Measurements from ENCODE around the gene NECAB2. TPM values are rescaled to one million over a fixed set of nuclear protein-coding genes. Genes with fewer than 3 reads are reported as not detected.

NECAB2 gene
- polyA plus RNA-seq, 1 donor (not counting 4 experiments of a cell fraction or from before 2014, with no cell fraction given), result not detected

DNA sequence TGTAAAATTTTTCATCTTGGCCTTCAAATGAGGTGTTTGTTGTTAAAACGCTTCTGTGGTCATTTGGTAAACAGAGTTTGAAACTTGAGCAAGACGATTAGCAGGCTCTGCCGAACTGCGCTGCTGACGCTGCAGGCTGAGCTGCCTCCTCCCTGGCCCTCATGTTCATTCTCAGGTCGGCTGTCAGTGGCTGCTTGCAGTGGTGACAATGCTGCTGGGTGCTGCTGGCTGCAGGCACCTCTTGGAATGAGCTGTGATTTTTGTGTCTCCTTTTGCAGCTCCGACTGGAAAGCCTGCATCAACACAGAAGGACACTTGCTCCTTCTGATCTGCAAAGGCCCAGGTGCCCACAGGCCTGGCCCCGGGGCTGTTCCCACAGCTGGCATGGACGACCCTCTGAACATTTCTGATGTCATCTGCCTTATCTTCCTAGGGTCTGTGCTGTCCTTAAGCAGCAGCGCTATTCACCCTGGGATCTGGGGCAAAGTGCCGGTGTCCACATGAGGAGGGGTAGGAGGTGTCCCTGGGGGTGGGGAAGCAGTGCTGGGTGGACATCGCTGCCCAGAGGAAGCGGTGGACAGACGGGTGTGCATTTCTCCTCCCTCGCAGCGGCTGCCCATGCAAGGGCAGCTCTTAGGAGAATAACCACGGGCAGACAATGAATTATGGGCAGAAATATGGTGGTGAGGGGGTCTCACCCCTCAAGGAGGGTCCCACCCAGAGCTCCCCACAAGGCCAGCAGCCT is 38.1 kb upstream of the NECAB2 start:
- Histone ChIP-seq H3K9me3 (ENCODE audit: control insufficient read depth, low read depth, low read length) (no peaks in the 10 kb centered on the region), H3K9me1 (ENCODE audit: control insufficient read depth, extremely low read depth, insufficient read depth, low read length) (no peaks in the 10 kb centered on the region), H4K20me1 (ENCODE audit: control insufficient read depth, extremely low read depth, insufficient read depth, low read length) (no peaks in the 10 kb centered on the region), H3K4me3 (ENCODE audit: control insufficient read depth in 2 of 3, extremely low read depth in 1 of 3, insufficient read depth in 2 of 3, low read depth in 1 of 3, low read length in 3 of 3) (no peak overlapping the region), H3K4me1 (ENCODE audit: control insufficient read depth, extremely low read depth, insufficient read depth, low read length) (peaks cover 8% of the 10 kb centered on the region), H2AFZ (ENCODE audit: control insufficient read depth, low read length) (no peak overlapping the region), H3K79me2 (ENCODE audit: control insufficient read depth, insufficient read depth, low read length) (no peaks in the 10 kb centered on the region), H3K36me3 (ENCODE audit: control insufficient read depth in 2 of 2, extremely low read depth in 1 of 2, insufficient read depth in 2 of 2, low read length in 2 of 2) (no peaks in the 10 kb centered on the region), H3K27ac (ENCODE audit: control insufficient read depth, insufficient read depth, low read length) (no peak overlapping the region), H3K4me2 (ENCODE audit: control insufficient read depth, extremely low read depth, insufficient read depth, low read depth, low read length) (no peak overlapping the region), H3K27me3 (ENCODE audit: control insufficient read depth, extremely low read depth, insufficient read depth, low read length) (peaks cover 12% of the 10 kb centered on the region), H3K9ac (ENCODE audit: control insufficient read depth, extremely low read depth, insufficient read depth, low read length) (no peak overlapping the region)
- FAIRE-seq (no peak), DNase-seq (ENCODE audit: low read depth, low spot score) (no peak)
- dilution Hi-C loops (cut with MboI; ENCODE audit: extremely low pct_ligation_motif_present, low sequenced_read_pairs), result no loop called here
- TF ChIP-seq, protein P1, sequence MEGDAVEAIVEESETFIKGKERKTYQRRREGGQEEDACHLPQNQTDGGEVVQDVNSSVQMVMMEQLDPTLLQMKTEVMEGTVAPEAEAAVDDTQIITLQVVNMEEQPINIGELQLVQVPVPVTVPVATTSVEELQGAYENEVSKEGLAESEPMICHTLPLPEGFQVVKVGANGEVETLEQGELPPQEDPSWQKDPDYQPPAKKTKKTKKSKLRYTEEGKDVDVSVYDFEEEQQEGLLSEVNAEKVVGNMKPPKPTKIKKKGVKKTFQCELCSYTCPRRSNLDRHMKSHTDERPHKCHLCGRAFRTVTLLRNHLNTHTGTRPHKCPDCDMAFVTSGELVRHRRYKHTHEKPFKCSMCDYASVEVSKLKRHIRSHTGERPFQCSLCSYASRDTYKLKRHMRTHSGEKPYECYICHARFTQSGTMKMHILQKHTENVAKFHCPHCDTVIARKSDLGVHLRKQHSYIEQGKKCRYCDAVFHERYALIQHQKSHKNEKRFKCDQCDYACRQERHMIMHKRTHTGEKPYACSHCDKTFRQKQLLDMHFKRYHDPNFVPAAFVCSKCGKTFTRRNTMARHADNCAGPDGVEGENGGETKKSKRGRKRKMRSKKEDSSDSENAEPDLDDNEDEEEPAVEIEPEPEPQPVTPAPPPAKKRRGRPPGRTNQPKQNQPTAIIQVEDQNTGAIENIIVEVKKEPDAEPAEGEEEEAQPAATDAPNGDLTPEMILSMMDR (optimal IDR thresholded peaks at IDR 0.05 in 1 of 3, IDR thresholded peaks at IDR 0.05 in 1 of 3, conservative IDR thresholded peaks at IDR 0.05 in 1 of 3; ENCODE audit: extremely low read depth in 1 of 3, insufficient read depth in 2 of 3, low read length in 3 of 3), result no peak
- TF ChIP-seq EZH2 (IDR thresholded peaks at IDR 0.05; ENCODE audit: low read length), result no peak

DNA sequence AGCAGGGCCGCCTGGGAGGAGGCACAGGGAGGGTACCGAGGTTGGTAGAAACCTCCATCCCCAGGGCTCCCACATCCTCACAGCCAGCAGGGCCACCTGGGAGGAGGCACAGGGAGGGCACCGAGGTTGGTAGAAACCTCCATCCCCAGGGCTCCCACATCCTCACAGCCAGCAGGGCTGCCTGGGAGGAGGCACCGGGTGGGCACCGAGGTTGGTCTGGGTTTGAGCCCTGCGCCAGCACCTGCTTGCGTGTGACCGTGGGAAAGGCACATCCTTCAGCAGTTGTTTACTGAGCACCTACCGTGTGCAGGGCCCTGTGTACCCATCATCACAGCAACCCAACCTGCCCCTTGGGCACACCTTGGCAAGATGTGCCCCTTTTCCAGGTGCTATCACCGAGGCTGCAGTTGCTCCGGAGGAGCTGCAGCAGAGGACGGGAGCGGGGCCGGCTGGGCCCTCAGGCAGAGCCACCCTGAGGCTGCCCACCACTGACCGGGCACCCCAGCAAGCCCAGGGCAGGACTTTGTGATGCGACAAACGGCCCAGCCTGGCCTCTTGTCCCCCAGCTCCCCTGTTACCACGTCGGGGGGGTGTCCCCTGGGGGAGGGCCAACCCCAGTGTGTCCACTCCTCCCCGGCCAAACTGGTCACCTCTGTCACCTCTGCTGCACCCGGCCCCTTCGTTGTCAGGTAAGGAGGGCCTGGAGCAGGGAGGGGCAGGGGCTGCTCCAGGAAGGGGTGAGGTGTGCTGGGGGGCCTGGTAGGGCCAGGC is 37.1 kb upstream of the NECAB2 start:
- dilution Hi-C loops (cut with MboI; ENCODE audit: extremely low pct_ligation_motif_present, low sequenced_read_pairs), result no loop called here
- no peak for FAIRE-seq
- no peaks in the 10 kb centered on the region for H3K36me3 ChIP-seq (ENCODE audit: control insufficient read depth in 2 of 2, extremely low read depth in 1 of 2, insufficient read depth in 2 of 2, low read length in 2 of 2)
- no peaks in the 10 kb centered on the region for H3K79me2 ChIP-seq (ENCODE audit: control insufficient read depth, insufficient read depth, low read length)
- H3K9me1 ChIP-seq (ENCODE audit: control insufficient read depth, extremely low read depth, insufficient read depth, low read length), result no peaks in the 10 kb centered on the region
- H3K9ac ChIP-seq (ENCODE audit: control insufficient read depth, extremely low read depth, insufficient read depth, low read length), result no peak overlapping the region
- H3K27me3 ChIP-seq (ENCODE audit: control insufficient read depth, extremely low read depth, insufficient read depth, low read length), result peaks cover 18% of the 10 kb centered on the region
- no peak for DNase-seq (ENCODE audit: low read depth, low spot score)
- no peaks in the 10 kb centered on the region for H3K9me3 ChIP-seq (ENCODE audit: control insufficient read depth, low read depth, low read length)
- H3K4me3 ChIP-seq (ENCODE audit: control insufficient read depth in 2 of 3, extremely low read depth in 1 of 3, insufficient read depth in 2 of 3, low read depth in 1 of 3, low read length in 3 of 3), result no peak overlapping the region
- peaks cover 8% of the 10 kb centered on the region for H3K4me1 ChIP-seq (ENCODE audit: control insufficient read depth, extremely low read depth, insufficient read depth, low read length)
- no peak overlapping the region for H3K4me2 ChIP-seq (ENCODE audit: control insufficient read depth, extremely low read depth, insufficient read depth, low read depth, low read length)
- no peak overlapping the region for H3K27ac ChIP-seq (ENCODE audit: control insufficient read depth, insufficient read depth, low read length)
- no peak for TF ChIP-seq EZH2 (IDR thresholded peaks at IDR 0.05; ENCODE audit: low read length)
- TF ChIP-seq, protein P1 (optimal IDR thresholded peaks at IDR 0.05 in 1 of 3, IDR thresholded peaks at IDR 0.05 in 1 of 3, conservative IDR thresholded peaks at IDR 0.05 in 1 of 3; ENCODE audit: extremely low read depth in 1 of 3, insufficient read depth in 2 of 3, low read length in 3 of 3), result no peak
- H4K20me1 ChIP-seq (ENCODE audit: control insufficient read depth, extremely low read depth, insufficient read depth, low read length), result no peaks in the 10 kb centered on the region
- no peak overlapping the region for H2AFZ ChIP-seq (ENCODE audit: control insufficient read depth, low read length)

All from keratinocyte (primary cell).